ACC112 (cell line): ENCODE measurements around the gene PLEKHA7.
"Not testable (repeated sequence)": the region's sequence is repeated elsewhere in the genome, so short reads cannot be mapped to it uniquely, and the experiment has no call there.

Source experiments
- H2AFZ ChIP-seq: fragments of 200-600 bp; sonication (generic); one replicate; pipeline ENCODE4 v1.6.0; 2017; ENCODE audit warnings: antibody characterized with exemption, low read length; ENCODE audit not compliant: unreplicated experiment
- H3K27ac ChIP-seq: fragments of 200-600 bp; sonication (generic); 2 replicates; pipeline ENCODE4 v1.5.1; 2014; ENCODE audit warnings: low read depth, mild to moderate bottlenecking, antibody characterized with exemption, low read length, moderate library complexity
- H3K27me3 ChIP-seq: fragments of 200-600 bp; sonication (generic); 2 replicates; pipeline ENCODE4 v1.6.1; 2014; ENCODE audit warnings: mild to moderate bottlenecking, antibody characterized with exemption, low read length, moderate library complexity, mixed read lengths; ENCODE audit not compliant: insufficient read depth
- H3K36me3 ChIP-seq: fragments of 200-600 bp; sonication (generic); 2 replicates; pipeline ENCODE4 v1.6.1; 2016; ENCODE audit warnings: mild to moderate bottlenecking, antibody characterized with exemption, low read length, moderate library complexity, mixed read lengths; ENCODE audit not compliant: insufficient read depth
- H3K4me1 ChIP-seq: fragments of 200-600 bp; sonication (generic); one replicate; pipeline ENCODE4 v1.6.1; 2016; ENCODE audit warnings: low read length, mixed read lengths; ENCODE audit not compliant: insufficient read depth, unreplicated experiment, control insufficient read depth
- H3K4me3 ChIP-seq: fragments of 200-600 bp; sonication (generic); 2 replicates; pipeline ENCODE4 v1.5.1; 2014; ENCODE audit warnings: mild to moderate bottlenecking, low read depth, low read length
- H3K79me2 ChIP-seq: fragments of 200-600 bp; sonication (generic); one replicate; pipeline ENCODE4 v1.6.0; 2016; ENCODE audit warnings: low read length; ENCODE audit not compliant: control insufficient read depth, unreplicated experiment, insufficient read depth

The PLEKHA7 gene

DNA sequence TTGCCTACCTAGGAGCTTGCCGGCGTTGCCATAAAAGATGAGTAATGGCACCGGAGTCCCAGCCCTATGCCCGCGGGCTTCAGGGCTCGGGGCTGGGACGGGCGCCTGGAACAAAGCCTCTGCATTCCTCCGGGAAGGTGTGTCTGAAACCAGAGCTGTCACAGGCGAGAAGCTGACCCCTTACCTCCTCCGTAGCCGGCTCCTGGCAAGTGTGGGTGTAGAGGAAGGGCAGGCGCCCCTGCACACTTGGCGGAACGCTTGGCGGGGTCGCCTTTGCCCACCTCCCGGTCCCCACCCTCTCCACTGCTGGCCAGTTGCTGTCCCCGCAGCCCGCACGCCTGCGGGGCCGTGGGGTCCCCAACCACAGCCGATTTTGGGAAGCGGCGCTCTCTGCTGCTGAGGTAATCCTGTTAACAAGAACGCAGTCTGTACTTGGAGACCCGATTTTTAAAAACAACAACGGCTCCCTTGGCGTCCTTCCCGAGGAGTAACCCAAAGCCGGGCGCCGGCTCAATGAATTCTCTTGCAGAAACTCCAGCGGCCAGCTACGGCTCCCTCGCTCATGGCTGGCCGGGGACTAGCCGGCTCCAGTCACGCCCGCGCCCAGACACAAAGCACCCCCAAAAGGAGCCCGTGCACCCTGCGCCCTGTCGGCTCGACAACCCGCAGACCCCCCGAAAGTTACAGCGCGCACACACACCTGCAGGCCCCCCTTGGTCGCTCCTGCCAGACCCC, 89.2 kb downstream of the PLEKHA7 start:
- Histone ChIP-seq H3K4me1 (peaks cover 5% of the 10 kb centered on the region), H3K27ac (no peak overlapping the region), H3K4me3 (peak overlapping the region; percentile 74), H3K79me2 (no peaks in the 10 kb centered on the region), H3K27me3 (peaks cover 89% of the 10 kb centered on the region), H2AFZ (peak overlapping the region; percentile 28), H3K36me3 (no peaks in the 10 kb centered on the region)

DNA sequence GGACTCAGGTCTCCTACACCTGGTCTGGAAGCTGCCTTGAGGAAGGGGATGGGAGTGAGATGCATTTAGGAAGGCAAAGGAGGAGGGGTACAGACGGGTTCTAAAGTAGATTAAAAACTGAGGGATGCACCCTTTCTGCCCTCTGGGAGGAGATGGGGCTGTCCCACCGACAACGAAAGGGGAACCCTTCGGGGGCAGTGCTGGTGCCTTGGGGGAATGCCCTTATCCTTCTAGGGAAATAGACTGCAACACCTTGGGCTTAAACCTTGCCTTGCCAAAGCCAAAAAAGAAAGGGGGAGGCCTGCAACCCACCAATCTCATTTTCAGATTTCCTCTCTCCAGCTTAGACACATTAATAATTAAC, 89.8 kb downstream of the PLEKHA7 start:
- Histone ChIP-seq H3K79me2 (no peaks in the 10 kb centered on the region), H3K36me3 (no peaks in the 10 kb centered on the region), H3K4me3 (no peak overlapping the region; the same call in 1 of the 2 replicates), H2AFZ (no peak overlapping the region), H3K4me1 (peaks cover 5% of the 10 kb centered on the region), H3K27ac (no peak overlapping the region), H3K27me3 (peaks cover 95% of the 10 kb centered on the region)

DNA sequence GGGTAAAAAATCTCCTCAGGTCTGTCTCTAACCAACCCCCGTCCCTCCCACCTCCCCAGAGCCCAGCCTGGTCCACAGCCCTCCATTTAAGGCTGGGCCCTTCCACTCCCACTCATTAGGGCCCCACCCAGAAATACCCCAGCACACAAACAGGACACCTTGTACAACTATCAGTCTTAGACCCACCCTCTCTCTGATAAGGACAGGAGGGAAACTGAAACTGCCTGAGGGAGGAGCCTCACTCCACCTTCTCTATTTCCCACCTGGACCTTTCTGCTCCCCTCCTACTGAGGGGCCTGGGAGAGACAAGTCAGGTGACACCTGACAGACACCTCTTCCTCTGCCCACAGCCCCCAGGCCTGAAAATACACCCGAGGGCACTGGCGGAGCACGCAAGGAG, 90.2 kb downstream of the PLEKHA7 start:
- Histone ChIP-seq H3K27me3 (peaks cover 94% of the 10 kb centered on the region), H3K4me1 (peaks cover 5% of the 10 kb centered on the region), H3K79me2 (no peaks in the 10 kb centered on the region), H3K36me3 (no peaks in the 10 kb centered on the region), H3K27ac (no peak overlapping the region), H2AFZ (no peak overlapping the region), H3K4me3 (no peak overlapping the region)

DNA sequence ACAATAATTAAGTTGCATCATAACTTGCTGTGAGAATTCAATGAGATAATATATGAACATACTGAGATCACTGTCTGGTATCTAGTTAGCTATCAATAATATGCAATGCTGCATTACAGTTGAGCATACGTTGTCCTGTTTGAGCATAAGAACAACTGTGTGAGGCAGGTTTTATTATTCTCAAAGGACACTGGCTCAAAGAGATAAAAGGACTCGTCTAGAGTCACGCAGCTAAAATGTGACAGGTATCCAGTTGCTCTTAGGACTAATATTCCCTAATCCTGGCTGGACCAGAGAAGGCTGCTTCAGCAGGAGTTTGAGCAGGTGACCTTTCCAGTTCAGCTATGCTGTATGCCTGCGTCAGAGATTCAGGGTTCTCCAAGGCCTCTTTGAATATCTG, 92.5 kb downstream of the PLEKHA7 start:
- Histone ChIP-seq H3K27ac (no peak overlapping the region), H3K27me3 (peaks cover 94% of the 10 kb centered on the region), H3K36me3 (no peaks in the 10 kb centered on the region), H3K79me2 (no peaks in the 10 kb centered on the region), H2AFZ (no peak overlapping the region), H3K4me3 (no peak overlapping the region), H3K4me1 (peaks cover 5% of the 10 kb centered on the region)

DNA sequence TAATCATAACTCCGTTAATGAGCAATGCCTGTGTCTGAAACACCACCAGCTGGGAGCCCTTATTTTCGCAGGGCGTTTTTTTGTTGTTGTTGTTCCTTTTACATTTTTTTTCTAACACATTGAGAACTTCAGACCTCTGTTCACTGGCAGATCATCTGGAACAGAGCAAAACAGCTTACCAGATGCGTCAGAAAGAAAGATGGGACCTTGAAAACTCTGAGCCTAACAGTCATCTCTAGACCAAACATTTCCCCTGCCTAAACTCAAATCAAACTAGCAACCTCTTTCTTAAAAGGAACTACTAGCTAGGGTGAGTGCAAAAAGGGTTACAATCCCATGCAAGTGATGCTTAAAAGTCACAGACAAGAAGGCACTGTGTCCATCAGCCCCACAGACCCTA, 93.2 kb downstream of the PLEKHA7 start:
- Histone ChIP-seq H3K79me2 (no peaks in the 10 kb centered on the region), H3K4me1 (peaks cover 5% of the 10 kb centered on the region), H3K27ac (no peak overlapping the region), H2AFZ (no peak overlapping the region), H3K27me3 (peaks cover 93% of the 10 kb centered on the region), H3K4me3 (no peak overlapping the region), H3K36me3 (no peaks in the 10 kb centered on the region)

DNA sequence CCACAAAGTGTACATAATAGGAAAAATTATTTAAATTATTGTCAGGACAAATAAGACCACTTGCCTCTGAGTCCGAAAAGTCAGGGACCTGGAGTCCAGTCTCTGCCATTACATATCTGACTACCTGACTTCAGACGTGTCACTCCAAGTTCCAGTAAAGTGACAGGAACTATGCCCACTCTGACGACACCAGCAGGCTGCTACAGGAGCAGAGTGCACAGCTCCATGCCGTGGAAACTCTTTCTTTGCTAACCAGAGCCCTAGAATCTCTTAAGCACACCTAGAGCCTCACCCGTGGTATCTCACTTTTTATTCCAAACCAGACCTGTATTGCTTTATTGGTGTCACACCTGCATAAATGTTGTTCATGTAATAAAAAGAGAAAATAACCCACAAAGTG, 93.7 kb downstream of the PLEKHA7 start:
- Histone ChIP-seq H2AFZ (no peak overlapping the region), H3K27ac (no peak overlapping the region), H3K27me3 (peaks cover 88% of the 10 kb centered on the region), H3K4me3 (no peak overlapping the region), H3K4me1 (peaks cover 5% of the 10 kb centered on the region), H3K79me2 (no peaks in the 10 kb centered on the region), H3K36me3 (no peaks in the 10 kb centered on the region)

DNA sequence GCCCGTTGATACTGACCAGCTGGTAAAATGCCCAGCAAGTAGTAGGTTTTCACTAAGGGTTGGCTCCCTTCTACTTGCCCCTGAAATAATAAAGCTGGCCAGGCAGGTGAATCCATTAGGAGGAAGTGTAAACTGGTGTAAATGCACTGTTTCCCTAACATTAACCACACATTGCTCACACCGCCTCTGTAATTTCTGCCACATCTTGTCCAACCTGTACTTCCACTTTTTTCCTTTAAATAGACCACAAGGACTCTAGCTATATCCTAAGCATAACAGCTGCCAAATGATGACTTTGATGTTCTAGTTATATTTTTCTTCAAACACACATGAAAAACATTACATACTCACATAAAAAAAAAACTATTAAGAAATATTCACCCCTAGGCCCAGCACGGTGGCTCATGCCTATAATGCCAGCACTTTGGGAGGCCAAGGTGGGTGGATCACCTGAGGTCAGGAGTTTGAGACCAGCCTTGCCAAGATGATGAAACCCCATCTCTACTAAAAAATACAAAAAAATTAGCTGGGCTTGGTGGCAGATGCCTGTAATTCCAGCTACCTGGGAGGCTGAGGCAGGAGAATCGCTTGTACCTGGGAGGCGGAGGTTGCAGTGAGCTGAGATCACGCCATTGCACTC, 95.6 kb downstream of the PLEKHA7 start:
- H3K27ac ChIP-seq, H3K36me3 ChIP-seq, H3K79me2 ChIP-seq, H2AFZ ChIP-seq, H3K4me1 ChIP-seq, H3K4me3 ChIP-seq: not testable (repeated sequence)
- peaks cover 74% of the 10 kb centered on the region for H3K27me3 ChIP-seq

DNA sequence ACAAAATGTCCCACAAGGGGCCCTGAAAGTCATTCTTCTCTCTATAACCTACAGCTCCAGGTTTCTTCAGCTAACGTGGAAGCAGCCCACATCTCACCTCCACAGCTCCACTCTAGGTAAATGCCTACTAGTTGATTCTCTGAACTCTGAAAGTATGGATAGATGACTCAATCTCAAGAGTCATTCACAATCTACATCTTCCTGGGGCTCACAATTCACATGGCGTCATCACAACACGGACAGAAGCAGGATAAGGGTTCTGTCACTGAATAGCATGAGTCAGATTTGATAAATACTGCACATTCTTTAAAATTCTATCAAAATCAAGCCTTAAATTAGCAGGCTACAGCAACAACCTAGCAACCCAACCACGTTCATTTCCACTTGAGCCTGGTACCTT, 96.3 kb downstream of the PLEKHA7 start:
- Histone ChIP-seq H2AFZ (no peak overlapping the region), H3K36me3 (no peaks in the 10 kb centered on the region), H3K27ac (no peak overlapping the region), H3K4me1 (no peaks in the 10 kb centered on the region), H3K27me3 (peaks cover 74% of the 10 kb centered on the region), H3K4me3 (no peak overlapping the region), H3K79me2 (no peaks in the 10 kb centered on the region)

DNA sequence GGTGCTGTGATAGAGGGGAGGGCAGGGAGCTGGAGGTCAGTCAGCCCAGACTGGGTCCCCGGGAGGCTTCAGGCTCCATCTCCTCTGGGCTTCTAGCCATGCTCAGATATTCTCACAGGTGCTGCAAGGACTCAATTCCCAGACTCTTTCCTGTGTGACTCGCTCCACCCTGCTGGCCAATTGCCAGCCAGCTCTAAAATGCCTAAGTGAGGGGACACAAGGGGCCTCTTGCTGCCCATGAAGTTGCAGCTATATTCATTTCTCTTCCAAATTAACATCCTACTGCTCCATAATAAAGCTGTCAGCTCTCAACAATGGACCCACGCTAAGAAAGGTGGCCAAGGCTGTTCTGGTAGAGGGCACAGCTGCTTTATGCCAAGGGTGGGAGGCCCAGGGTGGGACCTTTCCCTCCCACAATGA, 101.5 kb downstream of the PLEKHA7 start:
- Histone ChIP-seq H3K4me3 (no peak overlapping the region), H3K36me3 (no peaks in the 10 kb centered on the region), H3K27ac (no peak overlapping the region), H3K27me3 (peaks cover 56% of the 10 kb centered on the region), H3K4me1 (no peaks in the 10 kb centered on the region), H2AFZ (no peak overlapping the region), H3K79me2 (no peaks in the 10 kb centered on the region)

DNA sequence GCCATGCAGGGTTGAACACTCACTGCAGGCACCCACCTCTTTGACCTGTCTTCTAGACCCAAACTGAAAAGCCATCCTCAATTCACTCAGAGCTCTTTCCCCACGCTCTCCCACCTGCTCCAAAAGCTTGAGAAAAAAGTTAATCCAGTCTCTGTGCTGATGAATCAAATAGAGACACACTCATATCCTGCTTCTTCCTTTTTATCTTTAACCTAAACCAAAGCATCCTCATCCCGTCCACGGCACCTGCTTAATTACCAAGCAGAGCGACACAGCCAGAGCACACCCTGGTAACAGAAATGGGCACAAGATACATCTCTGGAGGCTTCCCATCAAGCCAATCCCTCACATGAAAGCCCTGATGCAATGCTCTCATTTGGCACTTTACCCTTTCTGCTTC, 102.6 kb downstream of the PLEKHA7 start:
- H3K27ac ChIP-seq = no peak overlapping the region
- H3K27me3 ChIP-seq = peaks cover 48% of the 10 kb centered on the region
- no peak overlapping the region for H3K4me3 ChIP-seq
- no peaks in the 10 kb centered on the region for H3K36me3 ChIP-seq
- H3K4me1 ChIP-seq = no peaks in the 10 kb centered on the region
- H2AFZ ChIP-seq = no peak overlapping the region
- H3K79me2 ChIP-seq = no peaks in the 10 kb centered on the region

DNA sequence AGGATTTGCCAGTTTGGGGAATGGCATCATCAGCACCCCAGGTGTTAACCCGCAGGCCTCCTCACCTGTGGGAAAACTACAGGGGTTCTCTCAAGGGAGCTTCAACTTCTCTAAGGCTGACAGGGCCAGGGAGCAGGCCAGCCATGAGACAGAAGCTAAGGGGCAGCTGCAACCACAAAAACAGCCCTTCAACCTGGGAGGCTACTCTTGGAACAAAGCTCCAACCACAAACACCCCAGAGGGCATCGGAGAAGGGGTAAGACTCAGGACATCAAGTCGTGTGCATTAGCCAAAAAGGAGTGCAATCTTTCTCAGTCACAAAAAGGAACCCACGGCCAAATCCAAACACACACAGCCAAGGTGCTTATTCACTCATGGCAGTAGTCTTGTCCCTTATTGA, 103.0 kb downstream of the PLEKHA7 start:
- H2AFZ ChIP-seq = no peak overlapping the region
- no peak overlapping the region for H3K4me3 ChIP-seq
- no peaks in the 10 kb centered on the region for H3K36me3 ChIP-seq
- no peaks in the 10 kb centered on the region for H3K4me1 ChIP-seq
- H3K27me3 ChIP-seq = peaks cover 44% of the 10 kb centered on the region
- H3K27ac ChIP-seq = no peak overlapping the region
- no peaks in the 10 kb centered on the region for H3K79me2 ChIP-seq
